Heart left ventricle (tissue), 16 donors: Measurements from ENCODE around the gene SLC9A9. TPM values are rescaled to one million over a fixed set of nuclear protein-coding genes. Genes with fewer than 3 reads are reported as not detected.

Source experiments
- ATAC-seq, 4 donors: fragments of 200-7000 bp; cut with Tn5 transposase; one replicate each; pipeline ENCODE4 v1.9.1; 2020 to 2022; ENCODE audit warnings: moderate library complexity in 4 of 4, mild to moderate bottlenecking in 3 of 4, moderate number of reproducible peaks in 1 of 4
- DNase-seq, 5 donors: peaks; one replicate each; pipeline ENCODE4 v3.0.0-alpha.2; 2020
- H3K27ac ChIP-seq, 12 donors: fragments of 200-600 bp; sonication (generic) in 4 of 12; one replicate each; pipeline versions ENCODE4 v1.5.0 to v1.8.0; 2016 to 2022; ENCODE audit warnings: mild to moderate bottlenecking in 2 of 12
- H3K27me3 ChIP-seq, 9 donors: fragments of 200-600 bp; sonication (generic) in 2 of 9; one replicate each; pipeline versions ENCODE4 v1.5.1 to v1.8.0; 2016 to 2022; ENCODE audit warnings: mild to moderate bottlenecking in 3 of 9
- H3K36me3 ChIP-seq, 9 donors: fragments of 200-600 bp; sonication (generic) in 2 of 9; one replicate each; pipeline versions ENCODE4 v1.5.0 to v1.8.0; 2018 to 2022; ENCODE audit warnings: mild to moderate bottlenecking in 2 of 9
- H3K4me1 ChIP-seq, 12 donors: fragments of 200-600 bp; sonication (generic) in 4 of 12; one replicate each; pipeline versions ENCODE4 v1.5.0 to v1.8.0; 2016 to 2022; ENCODE audit warnings: mild to moderate bottlenecking in 3 of 12
- H3K4me3 ChIP-seq, 12 donors: fragments of 200-600 bp; sonication (generic) in 4 of 12; one replicate each; pipeline versions ENCODE4 v1.5.0 to v1.8.0; 2017 to 2022; ENCODE audit warnings: mild to moderate bottlenecking in 9 of 12, moderate library complexity in 4 of 12
- H3K9me3 ChIP-seq, 12 donors: fragments of 200-600 bp; sonication (generic) in 4 of 12; one replicate each; pipeline versions ENCODE4 v1.5.0 to v1.8.0; 2016 to 2022; ENCODE audit warnings: mild to moderate bottlenecking in 1 of 12
- POLR2A ChIP-seq, 2 donors: fragments of 450-650 bp; IDR thresholded peaks; one replicate each; pipeline ENCODE4 v1.6.1; 2017; ENCODE audit warnings: antibody characterized with exemption in 2 of 2, mild to moderate bottlenecking in 2 of 2, moderate library complexity in 2 of 2
- WGBS, 4 donors: extraction: QIAGEN DNeasy Blood & Tissue Kit in 2 of 4; methylation state at CpG; one replicate each; pipeline versions ENCODE4 v1.1.5 to v1.1.7; 2013 to 2018; 5-methylcytosine and 5-hydroxymethylcytosine counted together
- intact Hi-C, 10 donors: fragments of 100-400 bp; cut with DNase I; formaldehyde crosslinking; loops; one replicate each; pipeline versions ENCODE4 v1.11.1 to v1.14.2; 2022
- polyA plus RNA-seq, 2 donors: library from polyadenylated mRNA; stranded (reverse); fragments of 200-250 nt; gene quantifications; one replicate each; pipeline ENCODE4 v1.2.3, GENCODE V29; 2013
- total RNA-seq, 9 donors: library from RNA; depleted of rRNA in 2 of 9; stranded (reverse); fragments of >200 nt in 2 of 9; fragmentation: NEBNext Ultra II Directional in 3 of 9; extraction: Animal tissue kit (Norgen Biotek cat#: 25700) in 3 of 9; gene quantifications; one replicate each; pipeline versions ENCODE4 v1.1.0 to v1.2.4, GENCODE V29; 2016 to 2023
- TF ChIP-seq, protein P1 (sequence below), 12 donors: fragments of 200-600 bp; sonication (generic) in 4 of 12; IDR thresholded peaks; one replicate each; pipeline versions ENCODE4 v1.5.0 to v1.8.0; 2018 to 2022; ENCODE audit warnings: antibody characterized with exemption in 12 of 12, mild to moderate bottlenecking in 5 of 12
- donor health status: ischemic (EF 13 %, LVEDD 7.1; RV severe dilation, severe dysfunction).
- donor health status: healthy with polysubstance abuse.
- donor health status: DM: no; HTN: yes; CAD: no.
- donor health status: DM: no; HTN: no; CAD: no.
- donor health status: ischemic (EF 25% LVEDD 6.9; RV normal size, moderate dysfunction).
- donor health status: ischemic (EF 25% LVEDD 5.7; RV mildly dilated, moderate dysfunction).
- donor health status: healthy.
- donor health status: DM: yes; HTN: yes; CAD: no.
- donor health status: ischemic (EF 35%, LVEDD 5.7; RV mildly dilated, moderate dysfunction).
- donor health status: nonischemic (EF 11% LVEDD 7.7; RV severe dilation, severe dysfunction).
- donor health status: DM: yes; HTN: yes; CAD: no.
- donor health status: PGD.
- donor health status: ischemic (EF 29% LVEDD 5.4; RV normal size, mild dysfunction).
- donor health status: nonischemic (EF 23%, LVEDD 6.1; RV moderate dilation, normal function).

The SLC9A9 gene
- total and polyA plus RNA-seq, 11 donors = 0.76 to 17.5 (median 3.3) TPM

DNA sequence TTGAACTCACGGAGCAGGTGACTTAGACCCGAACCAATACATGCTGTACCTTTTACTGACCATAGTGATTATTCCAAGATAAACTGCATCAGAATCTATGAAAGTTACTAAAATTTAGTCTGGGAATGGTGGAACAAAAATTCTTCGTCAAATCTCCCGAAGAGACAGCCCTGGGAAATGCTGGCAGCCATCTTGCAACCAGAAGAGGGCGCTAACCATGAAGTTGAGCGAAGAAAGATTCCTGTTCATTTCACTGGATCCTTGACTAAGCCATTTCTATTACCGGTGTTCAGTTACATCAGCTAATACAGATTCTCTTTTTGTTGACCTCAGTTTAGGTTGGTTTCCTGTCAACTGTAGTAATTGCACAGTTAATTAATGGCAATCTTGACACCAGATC lies 199.6 kb downstream of the SLC9A9 start:
- Histone ChIP-seq H3K4me3 (no peak overlapping the region), H3K36me3 (peaks cover 0 to 11% (median 0%) of the 10 kb centered on the region in 9 donors), H3K27ac (no peak overlapping the region), H3K9me3 (no peaks in the 10 kb centered on the region), H3K27me3 (no peaks in the 10 kb centered on the region), H3K4me1 (peaks cover 0 to 7% (median 0%) of the 10 kb centered on the region in 12 donors)
- no peak for ATAC-seq
- no peak for TF ChIP-seq POLR2A (IDR thresholded peaks at IDR 0.05)
- TF ChIP-seq, protein P1, sequence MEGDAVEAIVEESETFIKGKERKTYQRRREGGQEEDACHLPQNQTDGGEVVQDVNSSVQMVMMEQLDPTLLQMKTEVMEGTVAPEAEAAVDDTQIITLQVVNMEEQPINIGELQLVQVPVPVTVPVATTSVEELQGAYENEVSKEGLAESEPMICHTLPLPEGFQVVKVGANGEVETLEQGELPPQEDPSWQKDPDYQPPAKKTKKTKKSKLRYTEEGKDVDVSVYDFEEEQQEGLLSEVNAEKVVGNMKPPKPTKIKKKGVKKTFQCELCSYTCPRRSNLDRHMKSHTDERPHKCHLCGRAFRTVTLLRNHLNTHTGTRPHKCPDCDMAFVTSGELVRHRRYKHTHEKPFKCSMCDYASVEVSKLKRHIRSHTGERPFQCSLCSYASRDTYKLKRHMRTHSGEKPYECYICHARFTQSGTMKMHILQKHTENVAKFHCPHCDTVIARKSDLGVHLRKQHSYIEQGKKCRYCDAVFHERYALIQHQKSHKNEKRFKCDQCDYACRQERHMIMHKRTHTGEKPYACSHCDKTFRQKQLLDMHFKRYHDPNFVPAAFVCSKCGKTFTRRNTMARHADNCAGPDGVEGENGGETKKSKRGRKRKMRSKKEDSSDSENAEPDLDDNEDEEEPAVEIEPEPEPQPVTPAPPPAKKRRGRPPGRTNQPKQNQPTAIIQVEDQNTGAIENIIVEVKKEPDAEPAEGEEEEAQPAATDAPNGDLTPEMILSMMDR (IDR thresholded peaks at IDR 0.05) = peak in 4 of 12 donors; percentile 10 to 18 (median 12)
- WGBS, 4 donors = 76 to 90% (median 83%) methylated on average over 7 of the region's 7 CpGs
- intact Hi-C loops = loop anchor here in 5 of 10 donors (10.0 kb wide), 7 partner anchors 204 to 604 kb away; no protein-coding TSS in a partner anchor
- DNase-seq = no peak

DNA sequence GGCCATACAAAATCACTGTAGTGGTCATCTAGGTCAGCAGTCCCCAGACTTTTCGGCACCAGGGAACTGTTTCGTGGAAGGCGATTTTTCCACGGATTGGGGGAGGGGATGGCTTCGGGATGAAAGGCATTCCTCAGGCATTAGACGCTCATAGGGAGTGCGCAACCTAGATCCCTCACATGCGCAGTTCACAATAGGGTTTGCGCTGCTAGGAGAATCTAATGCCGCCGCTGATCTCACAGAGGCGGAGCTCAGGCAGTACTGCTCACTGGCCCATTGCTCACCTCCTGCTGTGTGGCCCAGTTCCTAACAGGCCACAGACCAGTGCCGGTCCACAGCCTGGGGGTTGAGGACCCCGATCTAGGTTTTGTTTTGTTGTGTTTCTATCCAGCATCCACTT lies 200.1 kb downstream of the SLC9A9 start:
- TF ChIP-seq, protein P1 (IDR thresholded peaks at IDR 0.05) = no peak
- no peak for ATAC-seq
- DNase-seq = no peak
- 93 to 96% (median 96%) methylated on average over 14 of the region's 14 CpGs for WGBS, 4 donors
- Histone ChIP-seq H3K4me3 (no peak overlapping the region), H3K9me3 (no peaks in the 10 kb centered on the region), H3K27ac (no peak overlapping the region), H3K36me3 (peaks cover 0 to 11% (median 0%) of the 10 kb centered on the region in 9 donors), H3K4me1 (peaks cover 0 to 7% (median 0%) of the 10 kb centered on the region in 12 donors), H3K27me3 (no peaks in the 10 kb centered on the region)
- intact Hi-C loops = loop anchor here in 5 of 10 donors (10.0 kb wide), 7 partner anchors 203 to 603 kb away; no protein-coding TSS in a partner anchor

DNA sequence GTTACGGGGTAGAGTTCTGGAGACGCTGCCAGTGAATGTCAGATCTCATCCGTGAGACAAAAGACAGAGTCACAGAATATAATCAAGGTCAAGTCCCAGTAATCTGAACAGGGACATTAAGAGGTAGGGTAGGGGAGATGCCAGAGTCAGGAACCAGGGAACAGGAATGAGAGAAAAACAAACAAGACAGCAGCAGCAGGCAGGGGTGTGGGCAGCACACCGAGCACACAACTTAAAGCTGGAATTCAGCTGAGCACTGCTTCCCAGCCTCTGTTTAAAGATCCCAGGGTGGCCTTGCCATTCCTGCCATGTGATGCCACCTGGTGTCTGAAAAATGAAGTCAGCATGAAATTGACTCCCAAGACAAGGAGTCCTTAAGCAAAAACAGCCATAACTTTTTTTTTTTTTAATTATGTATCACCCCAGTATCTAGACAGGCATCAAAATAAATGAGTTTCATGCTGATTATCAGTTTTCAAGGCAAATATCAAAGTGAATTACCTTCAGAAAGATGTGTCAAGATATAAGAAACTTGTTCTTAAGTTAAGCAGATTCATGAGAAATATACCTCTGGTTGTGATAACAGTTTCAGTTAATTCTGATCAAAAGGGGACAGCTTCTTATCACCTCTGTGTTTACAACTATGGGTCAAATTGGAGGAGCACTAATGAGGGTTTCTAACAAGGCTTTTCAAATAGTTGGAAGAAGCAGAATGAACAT lies 203.7 kb downstream of the SLC9A9 start:
- DNase-seq = peak in 2 of 5 donors; percentile 26 to 35
- Histone ChIP-seq H3K4me3 (no peak overlapping the region), H3K36me3 (peaks cover 0 to under 1% (median 0%) of the 10 kb centered on the region in 9 donors), H3K4me1 (peaks cover 0 to 7% (median 0%) of the 10 kb centered on the region in 12 donors), H3K9me3 (no peaks in the 10 kb centered on the region), H3K27ac (no peak overlapping the region), H3K27me3 (no peaks in the 10 kb centered on the region)
- ATAC-seq = peak; percentile 75 to 87 (median 80)
- intact Hi-C loops = loop anchor here in 5 of 10 donors (2.0 to 10.0 kb wide), 8 partner anchors 200 to 600 kb away; partner anchors contain the start of gene CHST2 (in 1 of the 5)
- TF ChIP-seq POLR2A (IDR thresholded peaks at IDR 0.05) = no peak
- TF ChIP-seq, protein P1 (IDR thresholded peaks at IDR 0.05) = peak; percentile 30 to 68 (median 55)
- 38 to 60% (median 53%) methylated on average over 4 of the region's 4 CpGs for WGBS, 4 donors

DNA sequence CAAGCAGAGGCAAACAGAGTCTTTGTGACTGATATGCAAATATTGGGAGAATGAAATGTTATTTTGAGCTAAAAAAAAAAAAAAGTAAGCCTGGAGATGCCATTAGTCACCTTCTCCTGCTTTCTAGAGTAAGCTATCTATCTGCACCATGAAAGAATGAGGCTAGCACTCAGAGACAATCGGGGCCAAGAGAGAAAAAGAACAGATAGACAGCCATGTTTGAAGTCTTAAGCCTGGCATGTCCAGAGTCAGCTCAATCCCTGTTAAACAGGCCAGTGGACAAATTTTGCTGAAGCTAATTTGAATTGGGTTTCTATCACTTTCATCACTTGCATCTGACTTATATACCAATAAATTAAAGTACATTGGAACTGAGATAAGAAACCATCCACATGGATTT lies 204.4 kb downstream of the SLC9A9 start:
- no peak overlapping the region for H3K27ac ChIP-seq
- no peaks in the 10 kb centered on the region for H3K36me3 ChIP-seq
- no peak for ATAC-seq
- TF ChIP-seq, protein P1 (IDR thresholded peaks at IDR 0.05) = no peak
- no peak for TF ChIP-seq POLR2A (IDR thresholded peaks at IDR 0.05)
- H3K9me3 ChIP-seq = peaks cover 0 to 6% (median 0%) of the 10 kb centered on the region in 12 donors
- 72 to 95% (median 84%) methylated on average over 1 of the region's 1 CpG for WGBS, 4 donors
- no peak for DNase-seq
- H3K27me3 ChIP-seq = no peaks in the 10 kb centered on the region
- peaks cover 0 to 7% (median 0%) of the 10 kb centered on the region in 12 donors for H3K4me1 ChIP-seq
- intact Hi-C loops = loop anchor here in 5 of 10 donors (2.0 to 10.0 kb wide), 8 partner anchors 199 to 599 kb away; partner anchors contain the start of gene CHST2 (in 1 of the 5)
- H3K4me3 ChIP-seq = no peak overlapping the region
